Measurements from ENCODE around the gene TRIM9. TPM values are rescaled to one million over a fixed set of nuclear protein-coding genes. Genes with fewer than 3 reads are reported as not detected.

TRIM9 gene
- total RNA-seq: 1 to 10 TPM in 1 of 2 donors, under 1 TPM in 1; 0.78 to 9.2 TPM

DNA sequence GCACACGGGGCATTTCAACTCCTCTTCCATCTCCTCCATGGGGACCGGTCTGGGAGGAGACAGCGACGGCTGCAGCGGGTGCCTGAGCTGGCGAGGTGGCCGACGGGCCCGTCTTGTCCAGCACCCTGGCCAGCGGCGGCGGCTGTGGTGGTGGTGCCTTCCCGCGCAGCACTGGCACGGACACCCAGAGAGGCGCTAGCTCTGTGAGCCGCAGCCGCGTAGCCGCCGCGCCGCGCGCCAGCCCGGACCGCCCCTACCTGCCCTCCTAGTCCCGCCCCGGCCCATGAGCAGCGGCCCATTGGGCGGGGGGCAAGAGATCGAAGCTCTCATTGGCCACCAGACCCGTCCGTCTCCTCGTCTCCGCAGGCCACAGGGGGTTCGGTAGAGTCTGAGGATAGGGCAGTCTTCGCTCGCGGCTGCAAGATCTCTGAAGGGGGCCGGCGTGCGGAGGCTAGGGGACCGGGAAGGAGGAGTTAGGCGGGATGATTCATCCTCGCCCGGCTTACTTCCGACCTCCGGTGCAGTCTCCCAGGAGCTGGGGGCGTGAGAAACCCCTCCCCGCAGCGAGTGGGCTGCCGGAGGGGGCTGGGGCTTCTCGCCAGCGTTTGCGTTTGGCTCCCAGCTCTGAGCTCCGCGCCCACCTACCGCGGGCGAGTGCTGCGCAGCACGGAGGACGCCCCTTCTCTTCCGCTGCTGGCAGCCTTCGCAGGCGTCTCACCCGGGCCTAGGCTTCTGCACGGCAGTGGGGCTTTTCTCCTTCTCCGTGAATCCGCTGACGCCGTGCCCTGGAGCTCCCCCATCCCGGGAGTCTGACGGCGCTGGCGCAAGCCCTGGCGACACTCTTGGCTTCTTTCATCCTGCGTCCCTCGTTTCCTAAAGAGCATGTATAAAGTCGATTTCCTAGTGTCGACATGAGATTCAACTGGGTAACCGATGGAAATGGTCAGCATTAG, at the start of gene TRIM9:
Gene TRIM9, minus strand, starts transcription at position 205 of the 953 bp plus-strand sequence. Its CDS starts 166 bp downstream, at position 39.
- peak within 1 kb of the TSS; percentile 28 to 71 for H3K4me3 ChIP-seq
- H3K9me3 ChIP-seq: no peaks in the 10 kb centered on the region
- H3K27ac ChIP-seq: peak within 1 kb of the TSS in 2 of 4 donors; percentile 19 to 40
- peak; percentile 93 to 97 (median 96) for DNase-seq
- WGBS, 2 donors: 1% methylated on average over 17 to 82 of the region's 83 CpGs
- peaks cover 21% of the 10 kb centered on the region for H3K4me1 ChIP-seq
- peak; percentile 97 for ATAC-seq
- H3K36me3 ChIP-seq (replicated peaks in 1 of 2; ENCODE audit: insufficient read depth in 1 of 2, low read depth in 2 of 2): no peaks in the 10 kb centered on the region
- H3K27me3 ChIP-seq: peaks cover 0 to 13% of the 10 kb centered on the region in 2 donors
- intact Hi-C loops (cut with DNase I): no loop called here
- TF ChIP-seq POLR2A (IDR thresholded peaks at IDR 0.05): peak; percentile 11 to 48 (median 41)
- TF ChIP-seq, protein P1, sequence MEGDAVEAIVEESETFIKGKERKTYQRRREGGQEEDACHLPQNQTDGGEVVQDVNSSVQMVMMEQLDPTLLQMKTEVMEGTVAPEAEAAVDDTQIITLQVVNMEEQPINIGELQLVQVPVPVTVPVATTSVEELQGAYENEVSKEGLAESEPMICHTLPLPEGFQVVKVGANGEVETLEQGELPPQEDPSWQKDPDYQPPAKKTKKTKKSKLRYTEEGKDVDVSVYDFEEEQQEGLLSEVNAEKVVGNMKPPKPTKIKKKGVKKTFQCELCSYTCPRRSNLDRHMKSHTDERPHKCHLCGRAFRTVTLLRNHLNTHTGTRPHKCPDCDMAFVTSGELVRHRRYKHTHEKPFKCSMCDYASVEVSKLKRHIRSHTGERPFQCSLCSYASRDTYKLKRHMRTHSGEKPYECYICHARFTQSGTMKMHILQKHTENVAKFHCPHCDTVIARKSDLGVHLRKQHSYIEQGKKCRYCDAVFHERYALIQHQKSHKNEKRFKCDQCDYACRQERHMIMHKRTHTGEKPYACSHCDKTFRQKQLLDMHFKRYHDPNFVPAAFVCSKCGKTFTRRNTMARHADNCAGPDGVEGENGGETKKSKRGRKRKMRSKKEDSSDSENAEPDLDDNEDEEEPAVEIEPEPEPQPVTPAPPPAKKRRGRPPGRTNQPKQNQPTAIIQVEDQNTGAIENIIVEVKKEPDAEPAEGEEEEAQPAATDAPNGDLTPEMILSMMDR (IDR thresholded peaks at IDR 0.05): peak in 2 of 7 experiments; percentile 6 to 25

DNA sequence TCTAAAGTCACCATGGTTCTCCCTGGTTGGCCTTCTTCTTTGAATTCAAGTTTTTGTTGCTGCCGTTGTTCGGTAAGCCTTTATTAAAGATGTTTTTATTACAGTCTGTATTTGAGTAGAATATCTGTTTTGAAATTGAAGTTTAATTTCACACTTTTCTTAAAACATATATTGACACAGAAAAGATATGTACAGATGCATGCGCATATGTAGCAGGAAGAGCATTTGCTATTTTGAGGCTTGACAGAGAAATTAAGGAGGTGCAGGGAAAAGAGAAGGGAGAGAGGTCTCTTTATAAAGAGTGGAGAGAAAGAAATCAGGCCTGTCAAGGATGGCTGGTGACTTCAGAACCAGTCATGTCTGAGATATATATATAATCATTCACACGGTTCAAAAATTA, 46.0 kb upstream of the TRIM9 start:
- Histone ChIP-seq H3K36me3 (replicated peaks in 1 of 2; ENCODE audit: insufficient read depth in 1 of 2, low read depth in 2 of 2) (no peaks in the 10 kb centered on the region), H3K9me3 (no peaks in the 10 kb centered on the region), H3K4me3 (no peak overlapping the region), H3K27me3 (no peaks in the 10 kb centered on the region), H3K27ac (no peak overlapping the region), H3K4me1 (no peaks in the 10 kb centered on the region)
- DNase-seq (no peak), ATAC-seq (no peak)
- intact Hi-C loops (cut with DNase I): no loop called here
- 91 to 93% methylated on average over 4 of the region's 4 CpGs for WGBS, 2 donors
- TF ChIP-seq, protein P1 (IDR thresholded peaks at IDR 0.05): no peak
- no peak for TF ChIP-seq POLR2A (IDR thresholded peaks at IDR 0.05)

DNA sequence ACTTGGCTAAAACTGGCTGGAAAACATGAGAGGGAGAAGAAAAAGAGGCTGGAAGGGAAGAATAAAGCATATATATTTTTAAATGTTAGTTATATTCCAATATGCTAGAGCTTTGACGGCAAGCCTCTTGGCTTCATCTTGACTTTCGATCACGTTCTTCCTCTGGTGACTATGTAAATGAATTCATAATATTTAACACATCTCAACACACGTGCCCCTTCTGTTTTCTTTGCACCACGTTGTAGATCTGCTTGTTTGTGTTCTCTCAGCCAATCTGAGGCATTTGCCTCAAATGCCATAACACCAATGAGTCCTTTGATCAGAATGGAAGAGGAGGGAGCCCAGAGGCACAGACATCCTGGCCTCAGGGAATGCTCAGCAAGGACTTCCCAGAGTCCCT, 45.4 kb upstream of the TRIM9 start:
- 67 to 75% methylated on average over 5 of the region's 5 CpGs for WGBS, 2 donors
- no peaks in the 10 kb centered on the region for H3K4me1 ChIP-seq
- ATAC-seq (no peak), DNase-seq (no peak)
- no peak for TF ChIP-seq POLR2A (IDR thresholded peaks at IDR 0.05)
- TF ChIP-seq, protein P1 (IDR thresholded peaks at IDR 0.05): no peak
- no peaks in the 10 kb centered on the region for H3K36me3 ChIP-seq (replicated peaks in 1 of 2; ENCODE audit: insufficient read depth in 1 of 2, low read depth in 2 of 2)
- H3K9me3 ChIP-seq: no peaks in the 10 kb centered on the region
- intact Hi-C loops (cut with DNase I): no loop called here
- H3K27ac ChIP-seq: no peak overlapping the region
- no peaks in the 10 kb centered on the region for H3K27me3 ChIP-seq
- H3K4me3 ChIP-seq: no peak overlapping the region

DNA sequence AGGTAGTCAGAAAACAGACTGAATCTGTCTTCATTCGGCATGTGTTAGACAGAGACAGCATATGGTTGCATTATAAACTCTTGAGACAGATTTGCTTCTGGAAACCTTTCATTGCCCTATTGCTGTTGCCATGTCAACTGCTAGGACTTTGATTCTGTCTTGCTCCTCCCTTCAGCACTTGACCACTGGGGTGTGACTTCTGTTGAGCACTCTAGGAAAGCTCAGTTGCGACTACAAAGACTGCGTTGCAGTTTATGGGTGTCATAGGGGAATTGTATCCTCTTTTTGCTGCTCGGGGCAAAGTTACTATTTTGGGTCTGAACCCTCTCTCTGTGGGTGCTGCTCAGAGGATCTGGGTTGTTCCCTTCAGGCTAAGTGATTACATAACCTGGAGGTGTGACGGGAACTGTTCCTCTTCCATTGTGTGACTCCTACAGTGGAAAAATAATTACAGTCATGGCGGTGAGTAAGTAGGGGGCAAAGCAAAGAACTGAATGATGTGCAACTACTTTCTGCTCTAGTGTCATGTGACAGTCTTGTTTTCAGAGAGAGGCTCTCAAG, 44.3 kb upstream of the TRIM9 start:
- ATAC-seq: no peak
- Histone ChIP-seq H3K36me3 (replicated peaks in 1 of 2; ENCODE audit: insufficient read depth in 1 of 2, low read depth in 2 of 2) (no peaks in the 10 kb centered on the region), H3K9me3 (no peaks in the 10 kb centered on the region), H3K4me1 (no peaks in the 10 kb centered on the region), H3K27me3 (no peaks in the 10 kb centered on the region), H3K4me3 (no peak overlapping the region), H3K27ac (no peak overlapping the region)
- peak in 1 of 4 donors; percentile 60 for DNase-seq
- intact Hi-C loops (cut with DNase I): no loop called here
- WGBS, 2 donors: 69 to 88% methylated on average over 5 to 6 of the region's 6 CpGs
- TF ChIP-seq, protein P1 (IDR thresholded peaks at IDR 0.05): no peak
- TF ChIP-seq POLR2A (IDR thresholded peaks at IDR 0.05): no peak
